Skeletal muscle tissue (tissue), 4 donors: ENCODE results near the gene HOOK2. TPM values are rescaled to one million over a fixed set of nuclear protein-coding genes. Genes with fewer than 3 reads are reported as not detected.

Source experiments
- H3K27ac ChIP-seq: one replicate; pipeline ENCODE4 v1.7.0; 2013; ENCODE audit warnings: mild to moderate bottlenecking, low read depth, low read length, inconsistent platforms
- H3K27me3 ChIP-seq, 3 donors: one replicate each; pipeline ENCODE4 v1.7.0; 2013; ENCODE audit warnings: low read length in 3 of 3; ENCODE audit not compliant: control insufficient read depth in 3 of 3, insufficient read depth in 3 of 3
- H3K36me3 ChIP-seq, 3 donors: one replicate each; pipeline ENCODE4 v1.7.0; 2013; ENCODE audit warnings: low read length in 3 of 3; ENCODE audit not compliant: control insufficient read depth in 3 of 3, insufficient read depth in 3 of 3
- H3K4me1 ChIP-seq, 3 donors: one replicate each; pipeline ENCODE4 v1.7.0; 2013; ENCODE audit warnings: low read length in 3 of 3, mild to moderate bottlenecking in 3 of 3; ENCODE audit not compliant: control insufficient read depth in 3 of 3, insufficient read depth in 3 of 3
- H3K4me3 ChIP-seq, 3 donors: one replicate each; pipeline ENCODE4 v1.7.0; 2013; ENCODE audit warnings: low read length in 3 of 3
- H3K9ac ChIP-seq, 3 donors: one replicate each; pipeline ENCODE4 v1.7.0; 2013; ENCODE audit warnings: low read length in 3 of 3, mild to moderate bottlenecking in 3 of 3, moderate library complexity in 2 of 3, low read depth in 1 of 3
- H3K9me3 ChIP-seq, 3 donors: one replicate each; pipeline ENCODE4 v1.7.0; 2013; ENCODE audit warnings: low read length in 3 of 3; ENCODE audit not compliant: control insufficient read depth in 3 of 3
- total RNA-seq: library from RNA; depleted of rRNA; stranded (reverse); fragments of >200 nt; gene quantifications from one replicate; pipeline ENCODE4 v1.2.3, GENCODE V29; 2014
- donor health status: Osteomylitis.

The HOOK2 gene
- total RNA-seq, 1 donor from 2014 or later: 13.6 TPM

GRCh38 chr19:12723641-12724426 lies 51.5 kb downstream of the HOOK2 start, which contains the start of gene TNPO2:
Gene TNPO2, minus strand, starts transcription at chr19:12723932. Its CDS starts 2,955 bp downstream, at chr19:12720977.
- Histone ChIP-seq H3K4me3 (peak within 1 kb of the TSS; percentile 73 to 92 (median 88)), H3K9ac (peak within 1 kb of the TSS; percentile 75 to 87 (median 80)), H3K36me3 (peaks cover 3 to 5% (median 4%) of the 10 kb centered on the region in 3 donors), H3K4me1 (peaks cover 30 to 32% (median 32%) of the 10 kb centered on the region in 3 donors), H3K27me3 (no peaks in the 10 kb centered on the region), H3K9me3 (no peaks in the 10 kb centered on the region), H3K27ac (peak within 1 kb of the TSS; percentile 89)

DNA sequence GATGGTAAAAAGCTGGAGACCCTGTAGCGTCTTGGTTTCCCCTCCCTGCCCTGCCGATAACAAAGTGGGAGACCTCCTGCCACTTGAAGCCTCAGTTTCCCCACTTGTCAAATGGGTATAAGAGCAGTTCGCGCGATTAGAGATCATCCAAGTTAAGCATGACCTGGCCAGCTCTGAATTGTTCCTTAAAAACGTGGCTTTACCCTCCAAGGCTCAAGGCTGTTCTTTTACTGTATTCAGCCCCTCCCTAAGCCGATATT lies 52.0 kb downstream of the HOOK2 start:
- peaks cover 7 to 9% (median 9%) of the 10 kb centered on the region in 3 donors for H3K36me3 ChIP-seq
- H3K27ac ChIP-seq: peak overlapping the region; percentile 89
- peaks cover 30 to 38% (median 34%) of the 10 kb centered on the region in 3 donors for H3K4me1 ChIP-seq
- H3K27me3 ChIP-seq: no peaks in the 10 kb centered on the region
- peak overlapping the region; percentile 75 to 87 (median 80) for H3K9ac ChIP-seq
- no peaks in the 10 kb centered on the region for H3K9me3 ChIP-seq
- H3K4me3 ChIP-seq: peak overlapping the region; percentile 73 to 92 (median 88)

DNA sequence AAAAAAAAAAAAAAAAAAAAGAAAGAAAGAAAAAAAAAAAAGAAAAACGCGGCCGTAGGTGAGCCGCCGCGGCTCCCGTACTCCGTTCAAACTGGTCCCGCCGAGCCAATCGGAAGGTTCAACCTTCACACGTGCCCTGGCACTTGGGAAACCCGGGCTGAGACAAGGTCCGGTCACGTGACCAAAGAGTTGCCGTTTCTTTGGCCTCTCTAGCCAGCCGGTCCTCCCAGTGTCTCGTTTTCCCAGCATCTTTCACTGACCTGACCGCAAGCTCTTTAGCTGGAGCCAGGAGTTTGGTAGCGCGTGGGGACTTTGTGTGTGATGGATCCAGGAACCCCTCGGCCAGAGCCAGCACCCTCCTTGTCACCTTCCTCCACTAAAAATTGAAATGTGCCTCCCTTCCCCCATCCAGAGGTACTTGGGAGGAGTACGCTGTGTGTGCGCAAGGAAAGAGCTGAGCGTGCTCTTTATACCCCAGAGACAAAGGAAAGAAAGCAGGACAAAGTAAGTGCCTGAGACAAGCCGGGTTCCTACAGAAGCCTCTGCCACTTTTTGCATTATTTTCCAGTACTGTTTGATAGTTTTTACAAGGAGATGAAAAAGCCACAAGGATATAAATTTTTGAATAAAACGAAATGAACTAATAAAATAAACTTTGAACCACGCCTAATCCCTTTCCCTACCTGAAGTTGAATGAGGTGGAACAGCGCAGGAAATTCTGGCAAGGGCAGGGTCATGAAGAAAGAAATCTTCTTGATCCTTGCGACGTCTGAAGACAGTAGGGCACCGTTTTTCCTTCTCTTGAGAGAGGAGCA lies 52.6 kb downstream of the HOOK2 start:
- Histone ChIP-seq H3K4me3 (peak overlapping the region; percentile 73 to 92 (median 88)), H3K27me3 (no peaks in the 10 kb centered on the region), H3K27ac (peak overlapping the region; percentile 89), H3K9ac (peak overlapping the region; percentile 75 to 94 (median 80)), H3K4me1 (peaks cover 30 to 38% (median 34%) of the 10 kb centered on the region in 3 donors), H3K36me3 (peaks cover 7 to 10% (median 9%) of the 10 kb centered on the region in 3 donors), H3K9me3 (no peaks in the 10 kb centered on the region)

- no peaks in the 10 kb centered on the region for H3K27me3 ChIP-seq
- peak overlapping the region; percentile 80 to 95 (median 94) for H3K9ac ChIP-seq
- H3K36me3 ChIP-seq: peaks cover 8 to 14% (median 10%) of the 10 kb centered on the region in 3 donors
- peak overlapping the region; percentile 89 for H3K27ac ChIP-seq
- H3K4me1 ChIP-seq: peaks cover 30 to 38% (median 34%) of the 10 kb centered on the region in 3 donors
- no peaks in the 10 kb centered on the region for H3K9me3 ChIP-seq
- H3K4me3 ChIP-seq: peak overlapping the region; percentile 73 to 87 (median 85)
These were observed 53.4 kb downstream of the HOOK2 start for GRCh38 chr19:12721656-12722565.

GRCh38 chr19:12720851-12721655 lies 54.3 kb downstream of the HOOK2 start:
- Histone ChIP-seq H3K27ac (peak overlapping the region; percentile 89), H3K4me1 (peaks cover 30 to 38% (median 34%) of the 10 kb centered on the region in 3 donors), H3K4me3 (peak overlapping the region; percentile 73 to 87 (median 85)), H3K9me3 (no peaks in the 10 kb centered on the region), H3K9ac (peak overlapping the region; percentile 80 to 95 (median 94)), H3K27me3 (no peaks in the 10 kb centered on the region), H3K36me3 (peaks cover 14 to 18% (median 16%) of the 10 kb centered on the region in 3 donors)

DNA sequence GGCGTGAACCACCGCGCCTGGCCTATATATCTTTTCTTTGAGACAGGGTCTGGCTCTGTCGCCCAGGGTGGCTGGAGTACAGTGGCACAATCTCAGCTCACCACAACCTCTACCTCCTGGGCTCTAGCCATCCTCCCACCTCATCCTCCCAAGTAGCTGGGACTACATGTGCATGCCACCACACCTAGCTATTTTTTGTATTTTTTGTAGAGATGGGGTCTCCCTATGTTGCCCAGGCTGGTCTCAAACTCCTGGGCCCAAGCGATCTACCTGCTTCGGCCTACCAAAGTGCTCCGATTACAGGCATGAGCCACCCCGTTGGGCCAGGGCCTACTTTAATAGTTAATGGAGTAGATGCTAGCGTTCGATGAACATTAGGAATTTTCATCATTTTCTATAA lies 55.1 kb downstream of the HOOK2 start:
- Histone ChIP-seq H3K4me1 (peaks cover 30 to 38% (median 34%) of the 10 kb centered on the region in 3 donors), H3K9ac (peak overlapping the region; percentile 70 to 94 (median 80)), H3K36me3 (peaks cover 19 to 21% (median 20%) of the 10 kb centered on the region in 3 donors), H3K27ac (peak overlapping the region; percentile 89), H3K4me3 (peak overlapping the region in 2 of 3 donors; percentile 70 to 73), H3K9me3 (no peaks in the 10 kb centered on the region), H3K27me3 (no peaks in the 10 kb centered on the region)

- no peak overlapping the region for H3K4me3 ChIP-seq
- H3K36me3 ChIP-seq: peaks cover 49 to 56% (median 50%) of the 10 kb centered on the region in 3 donors
- peaks cover 8 to 22% (median 12%) of the 10 kb centered on the region in 3 donors for H3K4me1 ChIP-seq
- no peaks in the 10 kb centered on the region for H3K27me3 ChIP-seq
- no peak overlapping the region for H3K9ac ChIP-seq
- no peak overlapping the region for H3K27ac ChIP-seq
- H3K9me3 ChIP-seq: no peaks in the 10 kb centered on the region
These were observed 59.4 kb downstream of the HOOK2 start for GRCh38 chr19:12715929-12716328.

- Histone ChIP-seq H3K4me1 (peaks cover 0 to 14% (median 4%) of the 10 kb centered on the region in 3 donors), H3K27me3 (no peaks in the 10 kb centered on the region), H3K4me3 (no peak overlapping the region), H3K9me3 (no peaks in the 10 kb centered on the region), H3K27ac (no peak overlapping the region), H3K9ac (no peak overlapping the region), H3K36me3 (peaks cover 55 to 61% (median 56%) of the 10 kb centered on the region in 3 donors)
These were observed 60.2 kb downstream of the HOOK2 start for GRCh38 chr19:12715102-12715501.
